Breast epithelium (tissue), 4 donors: ENCODE results near the gene M1AP. TPM values are rescaled to one million over a fixed set of nuclear protein-coding genes. Genes with fewer than 3 reads are reported as not detected.

Source experiments
- DNase-seq, 2 donors: peaks; one replicate each; pipeline ENCODE4 v3.0.0-alpha.2; 2019; ENCODE audit warnings: low spot score in 2 of 2
- H3K27ac ChIP-seq, 2 donors: fragments of 200-600 bp; sonication (generic) in 1 of 2; one replicate each; pipeline ENCODE4 v1.5.1; 2016 to 2019; ENCODE audit warnings: mild to moderate bottlenecking in 1 of 2
- H3K27me3 ChIP-seq, 2 donors: fragments of 200-600 bp; sonication (generic) in 1 of 2; one replicate each; pipeline versions ENCODE4 v1.5.1 to v1.6.0; 2017 to 2019; ENCODE audit warnings: control low read depth in 1 of 2, mild to moderate bottlenecking in 1 of 2
- H3K36me3 ChIP-seq: fragments of 200-600 bp; one replicate; pipeline ENCODE4 v1.5.1; 2019
- H3K4me1 ChIP-seq, 2 donors: fragments of 200-600 bp; sonication (generic); one replicate each; pipeline ENCODE4 v1.5.1; 2016 to 2019; ENCODE audit warnings: control low read depth in 1 of 2
- H3K4me3 ChIP-seq, 3 donors: fragments of 200-600 bp; sonication (generic); 1 replicate in 2 of 3; 2 replicates in 1 of 3; pipeline ENCODE4 v1.5.1; 2016 to 2019; ENCODE audit warnings: mild to moderate bottlenecking in 3 of 3, moderate library complexity in 2 of 3
- H3K9me3 ChIP-seq, 2 donors: fragments of 200-600 bp; sonication (generic) in 1 of 2; one replicate each; pipeline ENCODE4 v1.5.1; 2016 to 2019; ENCODE audit warnings: control low read depth in 1 of 2
- CTCF ChIP-seq, 3 donors: fragments of 450-650 bp; IDR thresholded peaks; one replicate each; pipeline ENCODE4 v1.5.1; 2016 to 2017; ENCODE audit warnings: antibody characterized with exemption in 3 of 3, mild to moderate bottlenecking in 3 of 3, moderate library complexity in 3 of 3
- POLR2A ChIP-seq: fragments of 450-650 bp; IDR thresholded peaks from one replicate; pipeline ENCODE4 v1.6.1; 2016; ENCODE audit warnings: antibody characterized with exemption, mild to moderate bottlenecking, moderate library complexity
- POLR2AphosphoS5 ChIP-seq, 3 donors: sonication (generic); formaldehyde crosslinking; IDR thresholded peaks; one replicate each; pipeline ENCODE4 v1.6.1; 2017; ENCODE audit warnings: antibody characterized with exemption in 3 of 3
- intact Hi-C: fragments of 100-400 bp; cut with DNase I; formaldehyde crosslinking; loops from one replicate; pipeline ENCODE4 v1.15.1; 2023; ENCODE audit warnings: low total_unique reads
- total RNA-seq, 3 donors: library from RNA; depleted of rRNA; stranded (reverse); fragments of >200 nt; gene quantifications; one replicate each; pipeline ENCODE4 v1.1.0, GENCODE V29; 2016

M1AP gene
- total RNA-seq, 3 donors from 2014 or later = 0.29 to 3.4 (median 0.66) TPM

- TF ChIP-seq POLR2AphosphoS5 (IDR thresholded peaks at IDR 0.05) (no peak), CTCF (IDR thresholded peaks at IDR 0.05) (no peak), POLR2A (no peak)
- intact Hi-C loops = no loop called here
- Histone ChIP-seq H3K27me3 (no peaks in the 10 kb centered on the region), H3K36me3 (no peaks in the 10 kb centered on the region), H3K4me1 (no peaks in the 10 kb centered on the region), H3K9me3 (no peaks in the 10 kb centered on the region), H3K4me3 (no peak overlapping the region), H3K27ac (no peak overlapping the region)
- no peak for DNase-seq
These were observed 109.2 kb downstream of the M1AP start for GRCh38 chr2:74538881-74539339.

- no peaks in the 10 kb centered on the region for H3K4me1 ChIP-seq
- no peaks in the 10 kb centered on the region for H3K36me3 ChIP-seq
- no peaks in the 10 kb centered on the region for H3K9me3 ChIP-seq
- TF ChIP-seq CTCF (IDR thresholded peaks at IDR 0.05) (no peak), POLR2A (no peak), POLR2AphosphoS5 (IDR thresholded peaks at IDR 0.05) (no peak)
- intact Hi-C loops = no loop called here
- H3K27ac ChIP-seq = no peak overlapping the region
- DNase-seq = no peak
- H3K4me3 ChIP-seq = no peak overlapping the region
- no peaks in the 10 kb centered on the region for H3K27me3 ChIP-seq
These were observed 111.0 kb downstream of the M1AP start for GRCh38 chr2:74537140-74537539.

- Histone ChIP-seq H3K4me3 (no peak overlapping the region), H3K9me3 (no peaks in the 10 kb centered on the region), H3K27ac (no peak overlapping the region), H3K27me3 (no peaks in the 10 kb centered on the region), H3K4me1 (peaks cover 0 to 3% of the 10 kb centered on the region in 2 donors), H3K36me3 (no peaks in the 10 kb centered on the region)
- intact Hi-C loops = no loop called here
- TF ChIP-seq CTCF (IDR thresholded peaks at IDR 0.05) = no peak
- TF ChIP-seq POLR2A = no peak
- no peak for TF ChIP-seq POLR2AphosphoS5 (IDR thresholded peaks at IDR 0.05)
- DNase-seq = no peak
These were observed 111.8 kb downstream of the M1AP start for GRCh38 chr2:74536166-74536950.

- Histone ChIP-seq H3K27me3 (no peaks in the 10 kb centered on the region), H3K27ac (no peak overlapping the region), H3K36me3 (no peaks in the 10 kb centered on the region), H3K4me3 (no peak overlapping the region), H3K9me3 (no peaks in the 10 kb centered on the region), H3K4me1 (peaks cover 0 to 10% of the 10 kb centered on the region in 2 donors)
- no peak for DNase-seq
- TF ChIP-seq POLR2AphosphoS5 (IDR thresholded peaks at IDR 0.05) = no peak
- TF ChIP-seq CTCF (IDR thresholded peaks at IDR 0.05) = no peak
- no peak for TF ChIP-seq POLR2A
- intact Hi-C loops = no loop called here
These were observed 112.6 kb downstream of the M1AP start for GRCh38 chr2:74535440-74535965.

- no peak for TF ChIP-seq POLR2A
- no peak for TF ChIP-seq POLR2AphosphoS5 (IDR thresholded peaks at IDR 0.05)
- TF ChIP-seq CTCF (IDR thresholded peaks at IDR 0.05) = no peak
- intact Hi-C loops = no loop called here
These were observed 113.7 kb downstream of the M1AP start for GRCh38 chr2:74534411-74534810.

More at GRCh38 chr2:74534411-74534810, 113.7 kb downstream of the M1AP start:
- Histone ChIP-seq H3K4me3 (no peak overlapping the region), H3K27ac (no peak overlapping the region), H3K36me3 (no peaks in the 10 kb centered on the region), H3K27me3 (no peaks in the 10 kb centered on the region), H3K4me1 (peaks cover 0 to 10% of the 10 kb centered on the region in 2 donors), H3K9me3 (no peaks in the 10 kb centered on the region)
- DNase-seq = no peak
